Stimulated activated CD8-positive, alpha-beta memory T cell treated with anti-CD3 and anti-CD28 coated beads, Interleukin-12 subunit alpha, Interleukin-12 subunit beta, amount 100 ng/mL, for 24 hours (primary cell): ENCODE results near the gene GOLGA6L10.
"Not testable (repeated sequence)": the region's sequence is repeated elsewhere in the genome, so short reads cannot be mapped to it uniquely, and the experiment has no call there.

Experiments used
- DNase-seq: peaks from one replicate; pipeline ENCODE4 v3.0.0-alpha.2; 2020; ENCODE audit errors: extremely low read depth

The GOLGA6L10 gene

GRCh38 chr15:82317516-82317915 lies 31.8 kb downstream of the GOLGA6L10 start:
- not testable (repeated sequence) for DNase-seq

- DNase-seq: no peak
Measured at GRCh38 chr15:82317091-82317489, 32.2 kb downstream of the GOLGA6L10 start.

- not testable (repeated sequence) for DNase-seq
Measured at GRCh38 chr15:82316247-82317090, 32.8 kb downstream of the GOLGA6L10 start.

GRCh38 chr15:82315519-82316246 lies 33.6 kb downstream of the GOLGA6L10 start:
- no peak for DNase-seq

- DNase-seq: no peak
Measured at GRCh38 chr15:82314769-82315518, 34.3 kb downstream of the GOLGA6L10 start.

- not testable (repeated sequence) for DNase-seq
Measured at GRCh38 chr15:82313951-82314768, 35.1 kb downstream of the GOLGA6L10 start.

- DNase-seq: no peak
Measured at GRCh38 chr15:82313446-82313845, 35.8 kb downstream of the GOLGA6L10 start.

GRCh38 chr15:82312586-82313349 lies 36.5 kb downstream of the GOLGA6L10 start:
- no peak for DNase-seq

GRCh38 chr15:82311321-82311720 lies 38.0 kb downstream of the GOLGA6L10 start:
- DNase-seq: not testable (repeated sequence)

- DNase-seq: no peak
Measured at GRCh38 chr15:82309802-82310201, 39.5 kb downstream of the GOLGA6L10 start.

- no peak for DNase-seq
Measured at GRCh38 chr15:82307714-82308081, 41.6 kb downstream of the GOLGA6L10 start.

- no peak for DNase-seq
Measured at GRCh38 chr15:82306791-82307713, 42.2 kb downstream of the GOLGA6L10 start.

GRCh38 chr15:82305621-82306048 lies 43.6 kb downstream of the GOLGA6L10 start:
- no peak for DNase-seq

- no peak for DNase-seq
Measured at GRCh38 chr15:82304778-82305090, 44.5 kb downstream of the GOLGA6L10 start.

- no peak for DNase-seq
Measured at GRCh38 chr15:82303956-82304777, 45.1 kb downstream of the GOLGA6L10 start.

GRCh38 chr15:82301296-82302016 lies 47.8 kb downstream of the GOLGA6L10 start:
- DNase-seq: no peak

GRCh38 chr15:82300883-82301282 lies 48.4 kb downstream of the GOLGA6L10 start:
- no peak for DNase-seq

GRCh38 chr15:82300326-82300725 lies 48.9 kb downstream of the GOLGA6L10 start:
- not testable (repeated sequence) for DNase-seq
